Omental fat pad (tissue), 4 donors: ENCODE results near the gene GADD45GIP1. TPM values are rescaled to one million over a fixed set of nuclear protein-coding genes. Genes with fewer than 3 reads are reported as not detected.

Source experiments
- ATAC-seq: fragments of 150-250 bp; one replicate; pipeline ENCODE4 v1.9.1; 2016; ENCODE audit warnings: mild to moderate bottlenecking, moderate library complexity; ENCODE audit not compliant: low FRiP score
- DNase-seq: peaks from one replicate; pipeline ENCODE4 v3.0.0-alpha.2; 2019; ENCODE audit warnings: low spot score
- CTCF ChIP-seq, 3 donors: fragments of 450-650 bp; IDR thresholded peaks; one replicate each; pipeline ENCODE4 v1.5.1; 2016 to 2017; ENCODE audit warnings: antibody characterized with exemption in 3 of 3, mild to moderate bottlenecking in 3 of 3, moderate library complexity in 2 of 3
- total RNA-seq, 4 donors: library from RNA; depleted of rRNA; stranded (reverse); fragments of >200 nt; gene quantifications; one replicate each; pipeline ENCODE4 v1.1.0, GENCODE V29; 2016

The GADD45GIP1 gene
- total RNA-seq: 10 to 100 TPM; 27.2 to 37.7 (median 32.8) TPM

- DNase-seq: no peak
- no peak for TF ChIP-seq CTCF (IDR thresholded peaks at IDR 0.05)
- ATAC-seq: peak; percentile 86
Measured at GRCh38 chr19:12956446-12957388, at the start of gene GADD45GIP1. TSS of gene GADD45GIP1 (minus strand) at chr19:12957223. CDS start at chr19:12957212, 11 bp downstream.

- DNase-seq: no peak
- TF ChIP-seq CTCF (IDR thresholded peaks at IDR 0.05): no peak
Measured at GRCh38 chr19:13005861-13006370, 48.9 kb upstream of the GADD45GIP1 start.

GRCh38 chr19:13005253-13005652, 48.2 kb upstream of the GADD45GIP1 start:
- DNase-seq (no peak), ATAC-seq (no peak)
- TF ChIP-seq CTCF (IDR thresholded peaks at IDR 0.05): no peak

More at GRCh38 chr19:13005861-13006370, 48.9 kb upstream of the GADD45GIP1 start:
- no peak for ATAC-seq

GRCh38 chr19:13004273-13004672, 47.2 kb upstream of the GADD45GIP1 start:
- DNase-seq: no peak
- TF ChIP-seq CTCF (IDR thresholded peaks at IDR 0.05): no peak
- no peak for ATAC-seq

GRCh38 chr19:13003081-13003480, 46.1 kb upstream of the GADD45GIP1 start:
- ATAC-seq (no peak), DNase-seq (no peak)
- TF ChIP-seq CTCF (IDR thresholded peaks at IDR 0.05): no peak

- TF ChIP-seq CTCF (IDR thresholded peaks at IDR 0.05): no peak
- ATAC-seq: peak; percentile 71
- DNase-seq: no peak
Measured at GRCh38 chr19:13002166-13002898, 45.3 kb upstream of the GADD45GIP1 start.
